ENCODE data around the gene IER5L.

IER5L gene

GRCh38 chr9:129174724-129175514 lies 3.1 kb downstream of the IER5L start:
- no peaks in the 10 kb centered on the region for H3K36me3 ChIP-seq (ENCODE audit: control insufficient read depth in 2 of 2, insufficient read depth in 1 of 2, low read length in 2 of 2)
- peaks cover 7% of the 10 kb centered on the region for H3K4me1 ChIP-seq (ENCODE audit: control insufficient read depth, insufficient read depth, low read length)
- ChIA-PET POLR2A (interaction anchor here (0.6 to 4.0 kb wide), 24 partner anchors 8 to 889 kb away, joined by 3 to 42 read pairs (median 5); partner anchors contain the start of genes NTMT1 and URM1), CTCF (interaction anchor here (0.6 to 8.6 kb wide), 24 partner anchors 9 to 551 kb away, joined by 3 to 104 read pairs (median 6); partner anchors contain the start of gene PTPA)
- H3K4me3 ChIP-seq (ENCODE audit: low read depth, low read length) = peak overlapping the region; percentile 43
- H3K9me3 ChIP-seq (ENCODE audit: control insufficient read depth, insufficient read depth, low read depth, low read length) = no peaks in the 10 kb centered on the region
- H3K27ac ChIP-seq (ENCODE audit: extremely low read depth, low read depth, low read length) = peak overlapping the region; percentile 81
- TF ChIP-seq PRDM10 (tag by site-specific recombination; IDR thresholded peaks at IDR 0.05) (peak; percentile 92), EGR2 (tag by site-specific recombination; IDR thresholded peaks at IDR 0.05; ENCODE audit: low read depth) (peak; percentile 65), ZNF398 (tag by site-specific recombination; IDR thresholded peaks at IDR 0.05) (peak; percentile 99), ZNF239 (tag by site-specific recombination; IDR thresholded peaks at IDR 0.05) (0 out of 2 replicates have a peak, but pooled peaks have one; percentile 29), ZXDB (tag by site-specific recombination; IDR thresholded peaks at IDR 0.05) (peak; percentile 41; the same call in 1 of the 2 replicates), ZBTB11 (tag by site-specific recombination; conservative IDR thresholded peaks at IDR 0.05; ENCODE audit: low read depth) (peak; percentile 53), ZNF639 (tag by site-specific recombination; IDR thresholded peaks at IDR 0.05) (peak; percentile 47), ZEB2 (tag by site-specific recombination; IDR thresholded peaks at IDR 0.05) (peak; percentile 90), SP3 (tag by site-specific recombination; IDR thresholded peaks at IDR 0.05) (peak; percentile 62), ZNF785 (tag by site-specific recombination; IDR thresholded peaks at IDR 0.05) (no peak), HIC1 (tag by site-specific recombination; IDR thresholded peaks at IDR 0.05) (peak; percentile 54), KLF16 (tag by site-specific recombination; IDR thresholded peaks at IDR 0.05) (peak; percentile 74), GLIS2 (tag by site-specific recombination; IDR thresholded peaks at IDR 0.05) (peak; percentile 92), REST (tag by site-specific recombination; IDR thresholded peaks at IDR 0.05) (no peak), IKZF3 (tag by site-specific recombination; IDR thresholded peaks at IDR 0.05) (peak; percentile 93), ZBTB6 (tag by site-specific recombination; IDR thresholded peaks at IDR 0.05) (no peak)
